H1 (cell line): ENCODE measurements around the gene SH2D4B. TPM values are rescaled to one million over a fixed set of nuclear protein-coding genes. Genes with fewer than 3 reads are reported as not detected.
A peak's percentile ranks its signal among the peaks of the same experiment; 100 is the strongest.

Experiments
- BRCA1 ChIP-seq: IDR thresholded peaks from 2 replicates; pipeline ENCODE4 v1.6.1; 2012; ENCODE audit warnings: low read depth, low read length, improper control_type of control experiment
- CHD7 ChIP-seq: fragments of 300-600 bp; sonication (generic); IDR thresholded peaks from 2 replicates; pipeline ENCODE4 v1.7.1; 2012; ENCODE audit warnings: low read length, moderate library complexity, mild to moderate bottlenecking, inconsistent platforms; ENCODE audit not compliant: insufficient replicate concordance
- CTCF ChIP-seq, 3 experiments: IDR thresholded peaks; 1 replicate in 2 of 3; 2 replicates in 1 of 3; pipeline versions ENCODE4 v1.5.1 to v1.6.1; 2011; ENCODE audit warnings: low read length in 3 of 3, mild to moderate bottlenecking in 3 of 3, inconsistent platforms in 2 of 3, low read depth in 1 of 3, moderate library complexity in 1 of 3; ENCODE audit not compliant: insufficient read depth in 1 of 3; ENCODE audit errors: control extremely low read depth in 1 of 3
- TBP ChIP-seq: IDR thresholded peaks from 2 replicates; pipeline ENCODE4 v1.6.1; 2011; ENCODE audit warnings: low read depth, low read length, improper control_type of control experiment
- polyA plus RNA-seq, 7 experiments: library from polyadenylated mRNA; depleted of rRNA in 3 of 7; stranded (reverse) in 5 of 7; unstranded in 2 of 7; fragments of >200 nt in 5 of 7; fragments of 200-250 nt in 2 of 7; gene quantifications; 1 replicate in 5 of 7; 2 replicates in 1 of 7; 4 replicates in 1 of 7; pipeline versions ENCODE4 v1.2.1 to v1.2.3, GENCODE V29; 2011 to 2013; ENCODE audit warnings: missing spikeins in 2 of 7, mixed read lengths in 2 of 7
- total RNA-seq: library from RNA; stranded (reverse); fragmentation: NEBNext Ultra II Directional; extraction: Animal tissue kit (Norgen Biotek cat#: 25700); gene quantifications from 2 replicates; pipeline ENCODE4 v1.2.1, GENCODE V29; 2021

The SH2D4B gene
- total and polyA plus RNA-seq, 2 of the 8 experiments (the other 6 are each of a cell fraction or from before 2014, with no cell fraction given): 0.06 to 0.13 TPM

- TF ChIP-seq CHD7 (no peak), BRCA1 (0 out of 2 replicates have a peak, but pooled peaks have one; percentile 10), TBP (no peak), CTCF (IDR thresholded peaks at IDR 0.05; ENCODE audit: control extremely low read depth in 1 of 3, insufficient read depth in 1 of 3, low read depth in 1 of 3, low read length in 3 of 3) (peak; percentile 83 to 88 (median 86))
Measured at GRCh38 chr10:80662429-80663261, 124.9 kb downstream of the SH2D4B start (continued).
